Activated naive CD8-positive, alpha-beta T cell treated with anti-CD3 and anti-CD28 coated beads, Interleukin-2, amount 10 ng/mL, durations not matched to agents 7 days and 5 days (primary cell): ENCODE measurements around the gene ESCO1. TPM values are rescaled to one million over a fixed set of nuclear protein-coding genes. Genes with fewer than 3 reads are reported as not detected.
A peak's percentile ranks its signal among the peaks of the same experiment; 100 is the strongest.

Source experiments
- ATAC-seq: fragments of 150-1000 bp; cut with Tn5 transposase; one replicate; pipeline ENCODE4 v1.10.0; 2021; ENCODE audit warnings: low read depth, moderate library complexity
- POLR2A ChIA-PET: fragments of 350-600 bp; sonication (Branson Sonifier 250); formaldehyde crosslinking; loops from one replicate; lab custom pipeline; 2021; ENCODE audit warnings: antibody characterized with exemption; lab: Charles Lee
- DNase-seq: peaks from one replicate; pipeline ENCODE4 v3.0.0; 2021
- H3K27ac Mint-ChIP-seq: one replicate; pipeline ENCODE4 v1.8.0; 2022; ENCODE audit warnings: mild to moderate bottlenecking, mixed read lengths
- H3K27me3 Mint-ChIP-seq: one replicate; pipeline ENCODE4 v1.8.0; 2022; ENCODE audit warnings: mild to moderate bottlenecking, moderate library complexity, mixed read lengths
- H3K36me3 Mint-ChIP-seq: one replicate; pipeline ENCODE4 v1.8.0; 2021; ENCODE audit warnings: mild to moderate bottlenecking, mixed read lengths
- H3K4me1 Mint-ChIP-seq: one replicate; pipeline ENCODE4 v1.8.0; 2021; ENCODE audit warnings: mixed read lengths
- H3K4me3 Mint-ChIP-seq: one replicate; pipeline ENCODE4 v1.8.0; 2022; ENCODE audit warnings: mild to moderate bottlenecking, moderate library complexity, mixed read lengths
- H3K9me3 Mint-ChIP-seq: one replicate; pipeline ENCODE4 v1.8.0; 2021; ENCODE audit warnings: mixed read lengths
- total RNA-seq, 2 experiments: library from RNA; stranded (reverse); gene quantifications; one replicate each; pipeline ENCODE4 v1.2.3, GENCODE V29; 2021

ESCO1 gene
- total RNA-seq, 2 experiments from 2014 or later: 24.3 to 26.1 TPM

- Mint-ChIP-seq H3K4me3 (no peak overlapping the region), H3K27me3 (peaks cover 7% of the 10 kb centered on the region), H3K4me1 (no peaks in the 10 kb centered on the region), H3K36me3 (no peaks in the 10 kb centered on the region), H3K27ac (no peak overlapping the region), H3K9me3 (no peaks in the 10 kb centered on the region)
- POLR2A ChIA-PET: no interaction called here
- no peak for DNase-seq
- ATAC-seq: no peak
Observed at GRCh38 chr18:21496277-21496835, 104.1 kb downstream of the ESCO1 start.

- Mint-ChIP-seq H3K27ac (no peak overlapping the region), H3K27me3 (peaks cover 5% of the 10 kb centered on the region), H3K4me1 (no peaks in the 10 kb centered on the region), H3K4me3 (no peak overlapping the region), H3K36me3 (no peaks in the 10 kb centered on the region), H3K9me3 (no peaks in the 10 kb centered on the region)
- POLR2A ChIA-PET: no interaction called here
- DNase-seq: no peak
- ATAC-seq: no peak
Observed at GRCh38 chr18:21490748-21491147, 109.8 kb downstream of the ESCO1 start.

GRCh38 chr18:21489919-21490495 is 110.5 kb downstream of the ESCO1 start:
- H3K36me3 Mint-ChIP-seq: no peaks in the 10 kb centered on the region
- ATAC-seq (no peak), DNase-seq (no peak)
- no peak overlapping the region for H3K4me3 Mint-ChIP-seq
- no peaks in the 10 kb centered on the region for H3K9me3 Mint-ChIP-seq
- POLR2A ChIA-PET: no interaction called here
- no peak overlapping the region for H3K27ac Mint-ChIP-seq
- H3K4me1 Mint-ChIP-seq: no peaks in the 10 kb centered on the region
- peaks cover 5% of the 10 kb centered on the region for H3K27me3 Mint-ChIP-seq

- DNase-seq (no peak), ATAC-seq (peak; percentile 54)
- Mint-ChIP-seq H3K27me3 (peaks cover under 1% of the 10 kb centered on the region), H3K4me1 (no peaks in the 10 kb centered on the region), H3K4me3 (no peak overlapping the region), H3K36me3 (no peaks in the 10 kb centered on the region), H3K9me3 (no peaks in the 10 kb centered on the region), H3K27ac (no peak overlapping the region)
- POLR2A ChIA-PET: no interaction called here
Observed at GRCh38 chr18:21489119-21489750, 111.3 kb downstream of the ESCO1 start.

- POLR2A ChIA-PET: interaction anchor here (0.6 kb wide), 1 partner anchor 1125 kb away, joined by 4 read pairs; no protein-coding TSS in a partner anchor
- no peaks in the 10 kb centered on the region for H3K4me1 Mint-ChIP-seq
- DNase-seq: no peak
- no peak overlapping the region for H3K4me3 Mint-ChIP-seq
- H3K9me3 Mint-ChIP-seq: no peaks in the 10 kb centered on the region
- no peak for ATAC-seq
- H3K27ac Mint-ChIP-seq: no peak overlapping the region
- peaks cover 3% of the 10 kb centered on the region for H3K27me3 Mint-ChIP-seq
- no peaks in the 10 kb centered on the region for H3K36me3 Mint-ChIP-seq
Observed at GRCh38 chr18:21486905-21487437, 113.5 kb downstream of the ESCO1 start.

GRCh38 chr18:21484851-21485636 is 115.5 kb downstream of the ESCO1 start:
- Mint-ChIP-seq H3K27ac (no peak overlapping the region), H3K9me3 (no peaks in the 10 kb centered on the region), H3K27me3 (peaks cover 8% of the 10 kb centered on the region), H3K4me3 (no peak overlapping the region), H3K4me1 (no peaks in the 10 kb centered on the region), H3K36me3 (no peaks in the 10 kb centered on the region)
- POLR2A ChIA-PET: no interaction called here
- DNase-seq (no peak), ATAC-seq (no peak)

- ATAC-seq (no peak), DNase-seq (no peak)
- no peaks in the 10 kb centered on the region for H3K9me3 Mint-ChIP-seq
- no peak overlapping the region for H3K4me3 Mint-ChIP-seq
- H3K36me3 Mint-ChIP-seq: no peaks in the 10 kb centered on the region
- no peaks in the 10 kb centered on the region for H3K4me1 Mint-ChIP-seq
- POLR2A ChIA-PET: no interaction called here
- H3K27ac Mint-ChIP-seq: no peak overlapping the region
- peaks cover 8% of the 10 kb centered on the region for H3K27me3 Mint-ChIP-seq
Observed at GRCh38 chr18:21483051-21483450, 117.5 kb downstream of the ESCO1 start.

- H3K27ac Mint-ChIP-seq: no peak overlapping the region
- no peak for DNase-seq
- H3K9me3 Mint-ChIP-seq: no peaks in the 10 kb centered on the region
- H3K27me3 Mint-ChIP-seq: peaks cover 13% of the 10 kb centered on the region
- no peaks in the 10 kb centered on the region for H3K36me3 Mint-ChIP-seq
- no peak overlapping the region for H3K4me3 Mint-ChIP-seq
- POLR2A ChIA-PET: no interaction called here
- ATAC-seq: no peak
- H3K4me1 Mint-ChIP-seq: no peaks in the 10 kb centered on the region
Observed at GRCh38 chr18:21481739-21482138, 118.8 kb downstream of the ESCO1 start.

- H3K4me3 Mint-ChIP-seq: no peak overlapping the region
- no peaks in the 10 kb centered on the region for H3K4me1 Mint-ChIP-seq
- no peaks in the 10 kb centered on the region for H3K9me3 Mint-ChIP-seq
- ATAC-seq (no peak), DNase-seq (no peak)
- POLR2A ChIA-PET: no interaction called here
- no peak overlapping the region for H3K27ac Mint-ChIP-seq
- peaks cover 15% of the 10 kb centered on the region for H3K27me3 Mint-ChIP-seq
- H3K36me3 Mint-ChIP-seq: no peaks in the 10 kb centered on the region
Observed at GRCh38 chr18:21479721-21480120, 120.8 kb downstream of the ESCO1 start.

Other genes starting within 250 kb of the ESCO1 start
- 10 to 100 TPM; 74.6 to 75.1 TPM for gene SNRPD1, start 11.6 kb upstream of the ESCO1 start, total RNA-seq
- 10 to 100 TPM; 50.7 to 52.8 TPM for gene ABHD3, start 104.1 kb upstream of the ESCO1 start, total RNA-seq
- 10 to 100 TPM; 34.4 to 40.8 TPM for gene MIB1, start 140.1 kb upstream of the ESCO1 start, total RNA-seq